H1 (cell line): ENCODE data around the gene MIER2. TPM values are rescaled to one million over a fixed set of nuclear protein-coding genes. Genes with fewer than 3 reads are reported as not detected.

Experiments used
- CTCF ChIA-PET: fragments of 300-600 bp; sonication (Branson Sonifier 250); formaldehyde crosslinking; loops from one replicate; lab custom pipeline; 2021; ENCODE audit not compliant: partially characterized antibody; lab: Charles Lee
- POLR2A ChIA-PET: fragments of 300-600 bp; sonication (Branson Sonifier 250); formaldehyde crosslinking; loops from one replicate; lab custom pipeline; 2021; ENCODE audit warnings: inconsistent platforms; ENCODE audit not compliant: partially characterized antibody; lab: Charles Lee
- DNase-seq, 2 experiments: peaks; one replicate each; pipeline versions ENCODE4 v3.0.0 to v3.0.0-alpha.2; 2010 to 2022; ENCODE audit warnings: low spot score in 2 of 2, low read depth in 1 of 2, mixed read lengths in 1 of 2
- FAIRE-seq: peaks from 2 replicates; lab custom pipeline; 2011; peaks lifted over from hg19 to GRCh38; lab: Jason Lieb, UNC
- H2AFZ ChIP-seq: 2 replicates; pipeline ENCODE4 v1.8.1; 2012; ENCODE audit warnings: low read length, inconsistent platforms
- H2AK5ac ChIP-seq: 2 replicates; pipeline ENCODE4 v1.6.1; 2013; ENCODE audit warnings: low read depth, low read length
- H2BK120ac ChIP-seq: replicated peaks from 2 replicates; pipeline ENCODE3; 2013; ENCODE audit warnings: low read depth, low read length, inconsistent platforms
- H2BK12ac ChIP-seq: 2 replicates; pipeline ENCODE4 v1.6.1; 2013; ENCODE audit warnings: low read depth, low read length
- H2BK15ac ChIP-seq: 2 replicates; pipeline ENCODE4 v1.6.1; 2013; ENCODE audit warnings: low read length
- H2BK20ac ChIP-seq: 2 replicates; pipeline ENCODE4 v1.6.1; 2013; ENCODE audit warnings: low read length
- H2BK5ac ChIP-seq: 2 replicates; pipeline ENCODE4 v1.6.1; 2013; ENCODE audit warnings: low read depth, low read length
- H3K14ac ChIP-seq: 2 replicates; pipeline ENCODE4 v1.6.1; 2013; ENCODE audit warnings: inconsistent platforms; ENCODE audit not compliant: insufficient read length
- H3K18ac ChIP-seq: 2 replicates; pipeline ENCODE4 v1.6.1; 2013; ENCODE audit warnings: low read length; ENCODE audit errors: extremely low read depth
- H3K23ac ChIP-seq: 2 replicates; pipeline ENCODE4 v1.6.1; 2013; ENCODE audit warnings: inconsistent platforms; ENCODE audit not compliant: insufficient read length
- H3K23me2 ChIP-seq: 2 replicates; pipeline ENCODE4 v1.6.1; 2013; ENCODE audit warnings: low read depth, low read length
- H3K27ac ChIP-seq: 2 replicates; pipeline ENCODE4 v1.6.1; 2011; ENCODE audit warnings: low read depth, low read length, inconsistent platforms
- H3K27me3 ChIP-seq, 4 experiments: replicated peaks in 1 of 4; 1 replicate in 1 of 4; 2 replicates in 3 of 4; pipeline versions ENCODE4 v1.6.1 to v1.8.1; 2011 to 2013; ENCODE audit warnings: low read length in 3 of 4, mild to moderate bottlenecking in 3 of 4, inconsistent platforms in 2 of 4, mixed read lengths in 2 of 4, moderate library complexity in 1 of 4; ENCODE audit not compliant: control insufficient read depth in 3 of 4, insufficient read depth in 3 of 4; ENCODE audit errors: extremely low read depth in 1 of 4
- H3K36me3 ChIP-seq, 4 experiments: 2 replicates each; pipeline versions ENCODE4 v1.6.1 to v1.8.1; 2011 to 2013; ENCODE audit warnings: mild to moderate bottlenecking in 4 of 4, low read length in 3 of 4, moderate library complexity in 2 of 4, control low read depth in 1 of 4, inconsistent platforms in 1 of 4; ENCODE audit not compliant: insufficient read depth in 4 of 4, control insufficient read depth in 2 of 4
- H3K4ac ChIP-seq: replicated peaks from 2 replicates; pipeline ENCODE3; 2013; ENCODE audit warnings: low read length, low read depth, mixed read lengths, inconsistent platforms; ENCODE audit not compliant: insufficient read length
- H3K4me1 ChIP-seq, 4 experiments: replicated peaks in 1 of 4; 1 replicate in 1 of 4; 2 replicates in 3 of 4; pipeline versions ENCODE4 v1.6.1 to v1.8.1; 2011 to 2013; ENCODE audit warnings: low read length in 3 of 4, inconsistent platforms in 2 of 4, mixed read lengths in 1 of 4; ENCODE audit not compliant: insufficient read depth in 4 of 4, control insufficient read depth in 3 of 4
- H3K4me2 ChIP-seq, 2 experiments: 2 replicates each; pipeline versions ENCODE4 v1.6.1 to v1.8.1; 2011 to 2013; ENCODE audit warnings: low read depth in 2 of 2, low read length in 2 of 2, control low read depth in 1 of 2, inconsistent platforms in 1 of 2, mild to moderate bottlenecking in 1 of 2; ENCODE audit not compliant: insufficient read depth in 1 of 2
- H3K4me3 ChIP-seq, 4 experiments: fragments of 200-600, 300-600 bp in 1 of 4; sonication (generic), shearing (Covaris generic), sonication (Bioruptor Twin) in 1 of 4; 2 replicates each; pipeline versions ENCODE4 v1.5.1 to v1.8.1; 2011 to 2016; ENCODE audit warnings: low read length in 4 of 4, low read depth in 3 of 4, control low read depth in 2 of 4, inconsistent platforms in 2 of 4, mild to moderate bottlenecking in 2 of 4, mixed read lengths in 1 of 4, moderate library complexity in 1 of 4; ENCODE audit not compliant: insufficient read depth in 2 of 4; ENCODE audit errors: extremely low read depth in 1 of 4
- H3K56ac ChIP-seq: replicated peaks from 2 replicates; pipeline ENCODE3; 2013; ENCODE audit warnings: low read depth, mild to moderate bottlenecking, mixed read lengths, low read length, inconsistent platforms; ENCODE audit not compliant: insufficient read length
- H3K79me1 ChIP-seq: 2 replicates; pipeline ENCODE4 v1.6.1; 2013; ENCODE audit warnings: low read depth, low read length, control low read depth
- H3K79me2 ChIP-seq, 2 experiments: 2 replicates each; pipeline versions ENCODE4 v1.6.1 to v1.8.1; 2012 to 2013; ENCODE audit warnings: low read length in 2 of 2, mild to moderate bottlenecking in 2 of 2, inconsistent platforms in 1 of 2; ENCODE audit not compliant: insufficient read depth in 2 of 2, control insufficient read depth in 1 of 2
- H3K9ac ChIP-seq, 4 experiments: replicated peaks in 1 of 4; 1 replicate in 1 of 4; 2 replicates in 3 of 4; pipeline versions ENCODE4 v1.6.1 to v1.8.1; 2011 to 2013; ENCODE audit warnings: low read depth in 3 of 4, low read length in 3 of 4, control low read depth in 2 of 4, mild to moderate bottlenecking in 2 of 4, moderate library complexity in 2 of 4, inconsistent platforms in 1 of 4; ENCODE audit errors: extremely low read depth in 1 of 4
- H3K9me3 ChIP-seq, 2 experiments: 2 replicates each; pipeline versions ENCODE4 v1.6.1 to v1.8.1; 2012 to 2013; ENCODE audit warnings: mild to moderate bottlenecking in 2 of 2, moderate library complexity in 2 of 2, control low read depth in 1 of 2, inconsistent platforms in 1 of 2, low read depth in 1 of 2, low read length in 1 of 2, mixed read lengths in 1 of 2; ENCODE audit not compliant: insufficient read depth in 2 of 2
- H4K20me1 ChIP-seq, 2 experiments: replicated peaks in 1 of 2; 2 replicates each; pipeline versions ENCODE3 to v1.8.1; 2011 to 2013; ENCODE audit warnings: inconsistent platforms in 2 of 2, low read length in 2 of 2, mild to moderate bottlenecking in 1 of 2; ENCODE audit not compliant: insufficient read depth in 2 of 2, control insufficient read depth in 1 of 2
- H4K5ac ChIP-seq: 2 replicates; pipeline ENCODE4 v1.6.1; 2013; ENCODE audit warnings: low read length, low read depth, mixed read lengths, inconsistent platforms; ENCODE audit not compliant: insufficient read length
- H4K8ac ChIP-seq: 2 replicates; pipeline ENCODE4 v1.8.0; 2013; ENCODE audit warnings: mild to moderate bottlenecking, moderate library complexity, low read length, inconsistent platforms; ENCODE audit not compliant: insufficient read depth; ENCODE audit errors: extremely low read depth
- H4K91ac ChIP-seq: replicated peaks from 2 replicates; pipeline ENCODE3; 2013; ENCODE audit warnings: low read length, mixed read lengths, inconsistent platforms; ENCODE audit not compliant: insufficient read length
- CBX8 ChIP-seq: fragments of 300-800, 300-1000 bp; sonication (generic); IDR thresholded peaks from 2 replicates; pipeline ENCODE4 v1.7.1; 2016; ENCODE audit warnings: low read depth, low read length, borderline replicate concordance
- CHD1 ChIP-seq: IDR thresholded peaks from 2 replicates; pipeline ENCODE4 v1.6.1; 2012; ENCODE audit warnings: low read depth, low read length, improper control_type of control experiment
- CHD2 ChIP-seq: IDR thresholded peaks from 2 replicates; pipeline ENCODE4 v1.6.1; 2012; ENCODE audit warnings: low read length, improper control_type of control experiment
- GABPA ChIP-seq: IDR thresholded peaks from 2 replicates; pipeline ENCODE4 v1.6.1; 2011; ENCODE audit warnings: mild to moderate bottlenecking, low read length, moderate library complexity, borderline replicate concordance; ENCODE audit not compliant: insufficient read depth
- HDAC2 ChIP-seq, 2 experiments: fragments of 300-600 bp in 1 of 2; sonication (generic) in 1 of 2; IDR thresholded peaks; 2 replicates each; pipeline ENCODE4 v1.6.1; 2011 to 2012; ENCODE audit warnings: low read depth in 2 of 2, low read length in 2 of 2, mild to moderate bottlenecking in 2 of 2, moderate library complexity in 2 of 2, borderline replicate concordance in 1 of 2, inconsistent platforms in 1 of 2
- JUN ChIP-seq: IDR thresholded peaks from 2 replicates; pipeline ENCODE4 v1.6.1; 2011; ENCODE audit warnings: low read depth, mild to moderate bottlenecking, improper control_type of control experiment, low read length
- KDM1A ChIP-seq: fragments of 200-600, 300-600 bp; sonication (generic); IDR thresholded peaks from 2 replicates; pipeline ENCODE4 v1.7.1; 2016; ENCODE audit warnings: mild to moderate bottlenecking, low read length, borderline replicate concordance
- MAX ChIP-seq: IDR thresholded peaks from 2 replicates; pipeline ENCODE4 v1.6.1; 2012; ENCODE audit warnings: inconsistent platforms
- PHF8 ChIP-seq: fragments of 200-600 bp; sonication (generic); conservative IDR thresholded peaks from 2 replicates; pipeline ENCODE4 v1.7.1; 2012; ENCODE audit warnings: low read depth, mild to moderate bottlenecking, inconsistent platforms, low read length, moderate library complexity
- RXRA ChIP-seq: IDR thresholded peaks from 2 replicates; pipeline ENCODE4 v1.6.1; 2011; ENCODE audit warnings: low read depth, mild to moderate bottlenecking, low read length, moderate library complexity; ENCODE audit not compliant: insufficient read depth
- SIRT6 ChIP-seq: IDR thresholded peaks from one replicate; pipeline ENCODE4 v1.7.1; 2012; ENCODE audit warnings: low read length, inconsistent platforms
- SRF ChIP-seq: IDR thresholded peaks from 2 replicates; pipeline ENCODE4 v1.6.1; 2011; ENCODE audit warnings: mild to moderate bottlenecking, low read depth, low read length, moderate library complexity
- TEAD4 ChIP-seq: IDR thresholded peaks from 2 replicates; pipeline ENCODE4 v1.6.1; 2012; ENCODE audit warnings: low read depth, low read length, inconsistent platforms, mixed read lengths
- YY1 ChIP-seq: IDR thresholded peaks from 2 replicates; pipeline ENCODE4 v1.6.1; 2011; ENCODE audit warnings: low read depth, mild to moderate bottlenecking, low read length
- WGBS, 2 experiments: shearing (Covaris generic) in 1 of 2; methylation state at CpG; one replicate each; pipeline versions ENCODE4 v1.1.6 to v1.1.7; 2013 to 2015; ENCODE audit warnings: low lambda C conversion rate in 2 of 2, mixed read lengths in 2 of 2, inconsistent platforms in 1 of 2, low coverage in 1 of 2, missing lambda C conversion rate in 1 of 2; ENCODE audit not compliant: insufficient replicate concordance in 2 of 2, insufficient coverage in 1 of 2, insufficient read length in 1 of 2; ENCODE audit errors: extremely low coverage in 1 of 2, missing lambda C conversion rate in 1 of 2; 5-methylcytosine and 5-hydroxymethylcytosine counted together
- polyA plus RNA-seq, 7 experiments: library from polyadenylated mRNA; depleted of rRNA in 3 of 7; stranded (reverse) in 5 of 7; unstranded in 2 of 7; fragments of >200 nt in 5 of 7; fragments of 200-250 nt in 2 of 7; gene quantifications; 1 replicate in 5 of 7; 2 replicates in 1 of 7; 4 replicates in 1 of 7; pipeline versions ENCODE4 v1.2.1 to v1.2.3, GENCODE V29; 2011 to 2013; ENCODE audit warnings: missing spikeins in 2 of 7, mixed read lengths in 2 of 7
- total RNA-seq: library from RNA; stranded (reverse); fragmentation: NEBNext Ultra II Directional; extraction: Animal tissue kit (Norgen Biotek cat#: 25700); gene quantifications from 2 replicates; pipeline ENCODE4 v1.2.1, GENCODE V29; 2021

The MIER2 gene
- total and polyA plus RNA-seq, 2 of the 8 experiments (the other 6 are each of a cell fraction or from before 2014, with no cell fraction given): 30.3 to 48.3 TPM

GRCh38 chr19:379796-380195 lies 35.2 kb upstream of the MIER2 start:
- Histone ChIP-seq H3K36me3 (no peaks in the 10 kb centered on the region), H3K23ac (no peak overlapping the region), H3K4me2 (no peak overlapping the region), H4K91ac (no peak overlapping the region), H3K27me3 (peaks cover 0 to 3% (median 0%) of the 10 kb centered on the region in 4 experiments; a peak in 2 of 7 replicates), H2BK15ac (no peak overlapping the region), H3K27ac (no peak overlapping the region), H3K79me1 (no peaks in the 10 kb centered on the region), H3K4me3 (no peak overlapping the region), H2BK12ac (no peak overlapping the region), H2AK5ac (no peak overlapping the region), H3K9me3 (no peaks in the 10 kb centered on the region; a peak in 1 of 4 replicates), H2BK120ac (no peak overlapping the region), H2BK5ac (no peak overlapping the region), H4K20me1 (no peaks in the 10 kb centered on the region), H4K5ac (no peak overlapping the region), H3K18ac (no peak overlapping the region), H3K14ac (no peak overlapping the region), H3K4me1 (peaks cover 0 to 7% (median 5%) of the 10 kb centered on the region in 4 experiments; a peak in 2 of 7 replicates), H4K8ac (no peak overlapping the region; the same call in 1 of the 2 replicates), H3K56ac (no peak overlapping the region), H3K79me2 (no peaks in the 10 kb centered on the region), H3K23me2 (no peaks in the 10 kb centered on the region), H3K9ac (no peak overlapping the region), H2BK20ac (no peak overlapping the region), H3K4ac (no peak overlapping the region), H2AFZ (no peak overlapping the region)
- FAIRE-seq (no peak), DNase-seq (no peak)
- CTCF ChIA-PET: interaction anchor here (1.0 to 1.7 kb wide), 3 partner anchors 8 to 31 kb away, joined by 3 to 6 read pairs (median 3); no protein-coding TSS in a partner anchor
- WGBS, 2 experiments: 94% methylated on average over 16 of the region's 16 CpGs; no CpG with 5 or more reads in 1 of the 2 experiments
- POLR2A ChIA-PET: interaction anchor here (0.6 to 1.2 kb wide), 3 partner anchors 21 to 40 kb away, joined by 3 to 4 read pairs (median 3); no protein-coding TSS in a partner anchor
- TF ChIP-seq HDAC2 (IDR thresholded peaks at IDR 0.05; ENCODE audit: borderline replicate concordance in 1 of 2, low read depth in 2 of 2, low read length in 2 of 2): no peak
- no peak for TF ChIP-seq SIRT6
- no peak for TF ChIP-seq SRF
- TF ChIP-seq KDM1A: no peak
- no peak for TF ChIP-seq RXRA
- TF ChIP-seq YY1: no peak
- TF ChIP-seq CHD1: no peak
- no peak for TF ChIP-seq PHF8
- TF ChIP-seq CHD2: no peak
- no peak for TF ChIP-seq MAX
- no peak for TF ChIP-seq CBX8
- no peak for TF ChIP-seq TEAD4
- TF ChIP-seq GABPA: no peak
- no peak for TF ChIP-seq JUN
